ENCODE results near the gene ZXDC. TPM values are rescaled to one million over a fixed set of nuclear protein-coding genes. Genes with fewer than 3 reads are reported as not detected.

ZXDC gene
- total RNA-seq, 1 experiment from 2014 or later: 55.4 TPM

GRCh38 chr3:126493051-126493450 is 17.4 kb upstream of the ZXDC start:
- no TSS peak for BruUV-seq (replicated peaks)
- H3K9me2 ChIP-seq (ENCODE audit: insufficient read depth): no peaks in the 10 kb centered on the region
- no peak overlapping the region for H3K4me3 ChIP-seq
- POLR2A ChIA-PET (ENCODE audit: unreplicated experiment): no interaction called here
- CTCF ChIA-PET: no interaction called here
- no peaks in the 10 kb centered on the region for H3K9me3 ChIP-seq (ENCODE audit: insufficient read depth, low read depth)
- H3K79me2 ChIP-seq (ENCODE audit: low read depth): no peaks in the 10 kb centered on the region
- no peaks in the 10 kb centered on the region for H3F3A ChIP-seq (ENCODE audit: insufficient read depth, low read depth)
- no peak overlapping the region for H3K4me2 ChIP-seq
- H3K4me1 ChIP-seq (replicated peaks; ENCODE audit: insufficient read depth): no peaks in the 10 kb centered on the region
- no peak for TF ChIP-seq EZH2 (IDR thresholded peaks at IDR 0.05; ENCODE audit: low read depth)
- TF ChIP-seq, protein P1, sequence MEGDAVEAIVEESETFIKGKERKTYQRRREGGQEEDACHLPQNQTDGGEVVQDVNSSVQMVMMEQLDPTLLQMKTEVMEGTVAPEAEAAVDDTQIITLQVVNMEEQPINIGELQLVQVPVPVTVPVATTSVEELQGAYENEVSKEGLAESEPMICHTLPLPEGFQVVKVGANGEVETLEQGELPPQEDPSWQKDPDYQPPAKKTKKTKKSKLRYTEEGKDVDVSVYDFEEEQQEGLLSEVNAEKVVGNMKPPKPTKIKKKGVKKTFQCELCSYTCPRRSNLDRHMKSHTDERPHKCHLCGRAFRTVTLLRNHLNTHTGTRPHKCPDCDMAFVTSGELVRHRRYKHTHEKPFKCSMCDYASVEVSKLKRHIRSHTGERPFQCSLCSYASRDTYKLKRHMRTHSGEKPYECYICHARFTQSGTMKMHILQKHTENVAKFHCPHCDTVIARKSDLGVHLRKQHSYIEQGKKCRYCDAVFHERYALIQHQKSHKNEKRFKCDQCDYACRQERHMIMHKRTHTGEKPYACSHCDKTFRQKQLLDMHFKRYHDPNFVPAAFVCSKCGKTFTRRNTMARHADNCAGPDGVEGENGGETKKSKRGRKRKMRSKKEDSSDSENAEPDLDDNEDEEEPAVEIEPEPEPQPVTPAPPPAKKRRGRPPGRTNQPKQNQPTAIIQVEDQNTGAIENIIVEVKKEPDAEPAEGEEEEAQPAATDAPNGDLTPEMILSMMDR (conservative IDR thresholded peaks at IDR 0.05): no peak
- peaks cover 4% of the 10 kb centered on the region; the same call in 1 of the 2 replicates for H3K27me3 ChIP-seq (ENCODE audit: insufficient read depth, low read depth)
- no peaks in the 10 kb centered on the region for H4K20me1 ChIP-seq (ENCODE audit: insufficient read depth)
- H3K27ac ChIP-seq: no peak overlapping the region
- H3K36me3 ChIP-seq (ENCODE audit: low read depth): no peaks in the 10 kb centered on the region
- no peak for DNase-seq
- intact Hi-C loops (cut with micrococcal nuclease; ENCODE audit: unreplicated experiment): no loop called here
- H2AFZ ChIP-seq: no peak overlapping the region

- Histone ChIP-seq H4K20me1 (ENCODE audit: insufficient read depth) (no peaks in the 10 kb centered on the region), H3K27me3 (ENCODE audit: insufficient read depth, low read depth) (peaks cover 4% of the 10 kb centered on the region; the same call in 1 of the 2 replicates), H2AFZ (no peak overlapping the region), H3K4me3 (no peak overlapping the region), H3K79me2 (ENCODE audit: low read depth) (no peaks in the 10 kb centered on the region), H3K36me3 (ENCODE audit: low read depth) (no peaks in the 10 kb centered on the region), H3K9me2 (ENCODE audit: insufficient read depth) (no peaks in the 10 kb centered on the region), H3F3A (ENCODE audit: insufficient read depth, low read depth) (no peaks in the 10 kb centered on the region), H3K27ac (no peak overlapping the region), H3K4me1 (replicated peaks; ENCODE audit: insufficient read depth) (no peaks in the 10 kb centered on the region), H3K4me2 (no peak overlapping the region), H3K9me3 (ENCODE audit: insufficient read depth, low read depth) (no peaks in the 10 kb centered on the region)
- no TSS peak for BruUV-seq (replicated peaks)
- intact Hi-C loops (cut with micrococcal nuclease; ENCODE audit: unreplicated experiment): no loop called here
- no peak for DNase-seq
- CTCF ChIA-PET: interaction anchor here (0.5 kb wide), 1 partner anchor 924 kb away, joined by 3 read pairs; no protein-coding TSS in a partner anchor
- TF ChIP-seq EZH2 (IDR thresholded peaks at IDR 0.05; ENCODE audit: low read depth): no peak
- TF ChIP-seq, protein P1 (conservative IDR thresholded peaks at IDR 0.05): no peak
- POLR2A ChIA-PET (ENCODE audit: unreplicated experiment): no interaction called here
These were observed 15.7 kb upstream of the ZXDC start for GRCh38 chr3:126491221-126492013.

DNA sequence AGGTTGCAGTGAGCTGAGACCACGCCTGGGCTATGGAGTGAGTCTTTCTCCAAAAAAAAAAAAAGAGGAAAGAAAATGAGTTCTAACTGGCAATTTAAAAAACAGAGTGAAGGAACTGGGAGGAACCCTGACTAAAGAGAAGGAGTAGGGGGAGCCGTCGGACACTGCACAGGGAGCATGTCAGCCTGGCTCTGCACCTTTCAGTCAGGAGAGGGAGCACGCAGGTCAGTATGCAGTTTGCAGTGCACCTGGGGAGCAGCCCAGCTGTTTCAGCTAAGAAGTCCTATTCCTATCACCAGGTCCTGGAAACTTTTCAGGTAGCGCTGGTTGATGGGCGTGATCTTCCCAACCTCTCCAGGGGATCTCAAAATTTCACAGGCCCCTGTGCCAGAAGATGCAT is 14.9 kb upstream of the ZXDC start:
- intact Hi-C loops (cut with micrococcal nuclease; ENCODE audit: unreplicated experiment): no loop called here
- H3K79me2 ChIP-seq (ENCODE audit: low read depth): no peaks in the 10 kb centered on the region
- TF ChIP-seq EZH2 (IDR thresholded peaks at IDR 0.05; ENCODE audit: low read depth): no peak
- TF ChIP-seq, protein P1 (conservative IDR thresholded peaks at IDR 0.05): no peak
- H3K36me3 ChIP-seq (ENCODE audit: low read depth): no peaks in the 10 kb centered on the region
- no peaks in the 10 kb centered on the region for H3K9me3 ChIP-seq (ENCODE audit: insufficient read depth, low read depth)
- H3K4me1 ChIP-seq (replicated peaks; ENCODE audit: insufficient read depth): no peaks in the 10 kb centered on the region
- H4K20me1 ChIP-seq (ENCODE audit: insufficient read depth): no peaks in the 10 kb centered on the region
- no peak overlapping the region for H3K27ac ChIP-seq
- H3K9me2 ChIP-seq (ENCODE audit: insufficient read depth): no peaks in the 10 kb centered on the region
- no peaks in the 10 kb centered on the region for H3F3A ChIP-seq (ENCODE audit: insufficient read depth, low read depth)
- H2AFZ ChIP-seq: no peak overlapping the region
- no TSS peak for BruUV-seq (replicated peaks)
- CTCF ChIA-PET: interaction anchor here (0.5 to 0.7 kb wide), 2 partner anchors 14 to 925 kb away, joined by 3 read pairs; no protein-coding TSS in a partner anchor
- DNase-seq: no peak
- no peak overlapping the region for H3K4me3 ChIP-seq
- H3K4me2 ChIP-seq: no peak overlapping the region
- H3K27me3 ChIP-seq (ENCODE audit: insufficient read depth, low read depth): peaks cover 4% of the 10 kb centered on the region; the same call in 1 of the 2 replicates
- POLR2A ChIA-PET (ENCODE audit: unreplicated experiment): no interaction called here

All from PC-9 (cell line).